Skeletal muscle cell (primary cell): ENCODE measurements around the gene GPR35.

Experiments used
- DNase-seq: peaks from one replicate; pipeline ENCODE4 v3.0.0-alpha.2; 2010; ENCODE audit warnings: low read depth
- H3K4me3 ChIP-seq: 2 replicates; pipeline ENCODE4 v1.5.1; 2011; ENCODE audit warnings: low read depth, mild to moderate bottlenecking, control low read depth, low read length, moderate library complexity

GPR35 gene

DNA sequence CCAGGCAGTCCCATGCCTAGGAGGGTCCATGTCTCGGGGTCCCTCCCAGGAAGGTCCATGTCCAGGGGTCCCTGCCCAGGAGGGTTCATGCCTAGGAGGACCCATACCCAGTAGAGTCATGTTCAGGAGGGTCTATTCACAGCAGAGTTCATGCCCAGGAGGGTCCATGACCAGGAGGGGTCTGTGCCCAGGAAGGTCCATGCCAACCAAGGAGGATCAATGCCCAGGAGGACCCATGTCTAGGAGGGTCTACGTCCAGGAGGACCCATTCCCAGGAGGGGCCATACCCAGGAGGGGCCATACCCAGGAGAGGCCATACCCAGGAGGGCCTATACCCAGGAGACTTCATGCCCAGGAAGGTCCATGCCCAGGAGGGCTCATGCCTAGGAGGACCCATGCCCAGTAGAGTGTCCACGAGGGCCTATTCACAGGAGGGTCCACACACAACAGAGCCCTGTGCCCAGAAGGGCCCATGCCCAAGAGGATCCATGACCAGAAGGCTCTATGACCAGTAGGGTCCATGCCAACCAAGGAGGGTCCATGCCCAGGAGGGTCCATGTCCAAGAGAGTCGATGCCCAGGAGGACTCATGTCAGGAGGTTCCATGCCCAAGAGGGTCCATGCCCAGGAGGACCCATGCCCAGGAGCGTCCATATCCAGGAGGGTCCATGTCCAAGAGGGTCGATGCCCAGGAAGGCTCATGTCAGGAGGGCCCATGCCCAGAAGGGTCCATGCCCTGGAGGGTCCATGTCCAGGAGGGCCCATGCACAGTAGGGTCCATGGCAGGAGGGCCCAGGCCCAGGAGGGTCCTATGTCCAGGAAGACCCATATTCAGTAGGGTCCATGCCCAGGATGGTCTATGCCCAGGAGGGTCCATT lies 10.1 kb downstream of the GPR35 start:
- no peak overlapping the region for H3K4me3 ChIP-seq
- no peak for DNase-seq

DNA sequence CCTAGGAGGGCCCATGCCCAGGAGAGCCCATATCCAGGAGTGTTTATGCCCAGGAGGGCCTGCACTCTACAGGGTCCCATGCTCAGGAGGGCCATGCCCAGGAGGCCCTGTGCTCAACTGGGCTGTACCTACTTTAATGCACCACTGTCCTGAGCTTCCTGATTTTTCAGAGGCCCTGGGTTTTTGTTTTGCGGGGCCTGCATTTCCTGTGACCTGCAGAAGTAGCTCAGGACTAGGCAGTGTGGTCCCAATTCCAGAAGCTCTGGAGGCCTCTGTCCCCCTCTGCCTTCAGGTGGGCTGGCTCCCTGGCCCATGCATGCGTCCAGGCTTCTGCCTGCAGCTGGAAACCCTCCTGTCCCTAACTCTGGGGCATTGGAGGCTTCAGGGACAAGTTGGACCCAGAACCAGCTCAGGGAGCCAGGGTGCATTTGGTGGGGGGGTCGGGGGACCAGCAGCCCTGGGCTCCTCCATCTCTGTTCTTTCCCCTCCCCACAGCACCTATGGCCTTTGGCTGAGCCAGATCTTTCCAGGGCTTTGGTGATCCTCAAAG lies 10.8 kb downstream of the GPR35 start:
- DNase-seq = no peak
- no peak overlapping the region for H3K4me3 ChIP-seq

DNA sequence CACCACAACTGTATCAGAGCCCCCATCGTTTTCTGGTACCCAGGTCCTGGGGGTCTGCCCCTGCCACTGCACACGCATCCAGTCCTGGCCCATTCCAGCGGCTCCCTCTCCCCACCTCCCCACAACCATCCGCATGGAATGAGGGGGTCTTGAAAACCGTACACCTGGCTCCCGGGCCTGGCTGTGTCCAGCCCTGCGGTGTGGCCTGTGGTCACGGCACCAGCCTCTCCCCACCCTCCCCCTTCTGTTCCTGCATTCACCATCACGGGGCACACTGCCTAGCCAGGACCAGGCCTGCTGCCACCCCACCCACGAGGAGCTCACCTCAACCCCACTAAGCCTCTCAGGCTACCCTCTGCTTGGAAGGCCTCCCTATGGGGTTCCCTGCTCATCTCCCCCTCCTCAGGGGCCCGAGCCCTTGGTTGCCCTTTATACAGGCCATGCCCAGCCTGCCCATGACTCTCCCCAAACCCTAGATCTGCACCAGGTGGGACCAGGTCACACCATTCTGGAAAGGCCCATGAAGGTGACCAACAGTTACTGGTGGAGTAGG lies 11.4 kb downstream of the GPR35 start:
- no peak overlapping the region for H3K4me3 ChIP-seq
- no peak for DNase-seq

DNA sequence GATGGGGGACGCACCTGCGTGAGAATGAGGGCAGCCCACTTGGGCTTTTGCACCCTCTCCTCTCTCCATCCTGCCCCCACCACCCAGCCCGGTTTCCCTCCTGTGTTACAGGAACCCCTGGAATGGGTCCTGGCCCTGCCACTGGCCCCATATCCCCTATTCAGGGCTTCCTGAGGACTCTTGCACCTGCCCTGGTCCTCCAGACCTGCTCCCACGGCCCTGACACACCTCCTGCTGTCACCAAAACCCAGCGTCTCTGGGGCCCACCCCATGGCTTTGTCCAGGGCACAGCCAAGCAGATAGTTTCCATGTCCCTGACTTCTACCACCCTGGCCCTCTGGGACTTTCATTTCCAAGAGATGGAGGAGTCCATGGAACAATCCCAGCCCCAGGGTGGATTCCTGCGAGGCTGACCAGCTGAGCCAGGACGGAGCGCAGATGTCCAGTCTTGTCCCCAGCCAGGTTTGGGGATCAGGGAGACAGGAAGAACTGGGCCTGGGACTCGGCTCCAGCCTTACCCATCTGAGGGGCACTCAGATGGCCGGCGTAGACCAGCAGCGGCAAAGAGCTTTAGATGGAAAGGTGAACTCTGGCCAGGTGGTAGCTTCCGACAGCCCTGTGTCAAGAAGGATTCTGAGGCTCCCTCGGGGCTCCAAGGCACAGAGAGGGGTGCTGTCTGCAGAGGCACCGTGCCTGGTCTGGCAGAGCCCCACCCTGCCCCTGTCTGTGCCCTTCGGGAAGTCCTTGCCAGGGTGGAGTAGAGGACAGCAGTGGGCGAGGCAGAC lies 12.0 kb downstream of the GPR35 start:
- no peak for DNase-seq
- no peak overlapping the region for H3K4me3 ChIP-seq

DNA sequence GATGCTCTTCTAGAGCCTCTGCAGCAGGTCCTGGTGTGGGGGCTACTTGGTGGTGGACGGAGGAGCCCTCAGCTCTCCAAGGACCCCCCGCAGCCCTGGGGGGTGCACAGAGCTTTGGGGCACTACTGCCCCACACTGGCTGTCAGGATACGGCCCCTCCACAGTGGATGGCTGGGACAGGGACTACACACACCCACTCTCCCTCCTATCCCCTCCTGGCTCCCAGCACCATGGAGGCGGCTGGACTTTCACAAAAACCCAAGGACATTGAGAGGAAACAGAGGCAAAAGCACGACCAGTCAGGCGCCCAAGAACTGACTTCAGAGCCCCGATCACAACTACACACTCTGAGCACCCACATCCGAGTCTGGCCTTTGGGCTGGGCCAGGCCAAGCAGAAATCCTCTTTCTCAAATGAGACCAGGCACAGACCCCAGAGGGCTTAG lies 12.6 kb downstream of the GPR35 start:
- DNase-seq = no peak
- no peak overlapping the region for H3K4me3 ChIP-seq

DNA sequence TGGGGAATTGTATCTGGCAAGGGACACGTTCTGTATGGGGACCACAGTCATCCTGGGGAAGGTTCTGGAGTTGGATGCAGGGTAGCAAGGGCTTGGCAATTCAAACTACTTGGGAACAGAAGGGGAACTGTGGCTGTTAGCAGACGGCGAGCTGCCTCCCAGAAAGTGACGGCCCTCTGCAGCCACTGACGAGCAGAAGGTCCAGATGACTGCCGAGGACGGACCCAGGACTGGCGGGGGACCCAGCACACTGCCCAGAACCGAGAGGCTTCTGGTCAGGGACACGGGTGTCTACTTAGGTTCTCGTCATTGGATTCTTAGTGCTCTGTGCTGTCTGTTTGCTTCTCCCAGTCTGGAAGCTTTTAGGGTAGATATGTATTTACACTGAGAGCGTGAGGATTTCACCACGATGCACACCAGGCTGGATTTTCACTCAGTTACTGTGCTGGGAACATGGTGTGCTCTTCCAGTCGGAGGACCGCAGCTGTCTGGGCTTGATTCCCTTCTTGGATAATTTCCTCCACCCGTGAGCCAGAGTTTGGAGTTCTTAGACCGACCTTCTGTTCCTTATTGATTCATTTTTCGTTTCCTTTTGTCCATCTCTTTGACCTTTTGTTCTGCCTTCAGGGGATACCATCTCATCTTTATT lies 13.4 kb downstream of the GPR35 start:
- H3K4me3 ChIP-seq = no peak overlapping the region
- DNase-seq = no peak

DNA sequence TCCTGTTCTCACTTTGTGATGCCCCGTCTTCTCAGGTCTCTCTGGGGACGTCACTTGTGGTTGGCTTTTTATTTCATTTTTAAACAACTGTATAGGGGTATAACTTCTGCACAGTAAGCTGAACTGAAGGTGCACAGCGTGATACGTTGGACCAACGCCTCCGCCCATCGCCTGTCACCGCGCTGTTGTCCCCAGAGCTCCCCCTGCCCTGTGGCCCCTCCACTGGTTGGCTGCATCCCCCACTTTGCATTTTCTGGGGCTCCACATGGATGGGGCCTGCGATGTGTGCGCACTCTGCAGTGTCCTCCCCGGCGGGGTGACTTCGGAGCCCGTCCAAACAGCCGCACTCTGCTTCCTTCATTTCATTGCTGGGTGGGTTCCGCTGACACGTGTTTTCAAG lies 14.3 kb downstream of the GPR35 start:
- no peak for DNase-seq
- no peak overlapping the region for H3K4me3 ChIP-seq

DNA sequence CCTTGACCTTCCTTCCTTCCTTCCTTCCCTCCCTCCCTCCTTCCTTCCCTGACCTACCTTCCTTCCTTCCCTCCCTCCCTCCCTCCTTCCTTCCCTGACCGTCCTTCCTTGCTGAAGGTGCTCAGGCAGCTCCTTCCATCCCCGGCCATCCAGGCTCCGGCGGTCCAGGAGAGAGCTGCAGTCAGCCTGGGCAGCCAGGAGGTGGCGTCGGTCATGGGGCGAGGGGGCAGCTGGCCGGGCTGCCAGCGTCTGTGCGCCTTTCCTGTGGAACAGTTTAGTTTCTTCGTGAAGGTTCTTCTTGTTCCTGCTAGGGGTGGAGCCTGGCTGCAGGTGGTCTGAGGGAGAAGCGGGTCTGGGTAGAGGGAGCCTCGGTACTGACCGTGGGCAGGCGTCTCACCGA lies 15.7 kb downstream of the GPR35 start:
- no peak for DNase-seq
- no peak overlapping the region for H3K4me3 ChIP-seq

DNA sequence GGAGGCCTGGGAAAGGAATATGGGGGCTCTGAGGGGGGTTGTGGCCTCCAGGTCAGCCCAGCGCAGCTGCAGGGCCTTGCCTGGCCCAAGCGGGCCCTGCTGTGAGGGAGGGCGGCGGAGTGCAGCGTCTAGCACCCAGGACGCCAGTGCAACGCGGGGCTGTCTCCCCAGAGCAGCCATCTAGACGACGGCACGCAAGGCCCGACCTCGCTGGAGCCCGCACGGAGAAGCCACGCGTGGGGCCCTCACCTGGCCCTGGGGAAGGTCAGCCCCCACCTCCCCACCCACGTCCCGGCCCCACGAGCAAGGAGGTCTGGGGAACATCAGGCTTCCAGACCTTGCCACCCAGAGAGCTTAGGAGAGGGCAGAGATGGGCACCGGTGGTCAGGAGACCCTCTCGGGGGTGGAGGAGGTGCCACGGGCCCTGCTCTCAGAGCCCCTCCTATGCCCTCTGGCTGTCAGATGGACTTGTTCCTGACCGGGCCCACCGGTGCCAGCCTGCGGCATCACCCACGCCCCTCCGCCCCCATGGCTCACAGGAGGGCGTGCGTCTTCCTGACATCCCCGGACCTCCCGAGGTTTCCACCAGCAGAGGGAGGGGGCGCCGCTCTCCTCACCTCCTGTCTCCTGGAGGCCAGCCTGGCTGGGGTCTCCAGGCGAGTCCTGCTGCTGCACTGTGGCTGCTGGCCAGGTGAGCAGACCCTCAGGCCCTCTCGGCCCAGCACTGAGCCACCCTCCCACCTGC lies 17.0 kb downstream of the GPR35 start:
- H3K4me3 ChIP-seq = no peak overlapping the region
- no peak for DNase-seq

DNA sequence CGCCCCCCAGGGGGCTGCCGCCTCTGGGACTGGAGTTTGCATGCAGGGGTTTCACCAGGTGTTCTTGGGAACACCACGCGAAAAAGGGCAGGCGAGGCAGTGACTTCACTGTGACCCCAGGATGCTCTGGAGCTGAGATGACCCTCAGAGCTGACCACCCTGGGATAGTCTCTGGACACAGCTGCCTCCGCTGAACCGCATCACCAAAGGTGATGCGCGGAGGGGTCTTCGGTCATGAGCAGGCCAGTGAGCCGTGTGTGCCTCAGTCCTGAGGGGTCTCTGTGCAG lies 17.5 kb downstream of the GPR35 start:
- no peak overlapping the region for H3K4me3 ChIP-seq
- DNase-seq = no peak

DNA sequence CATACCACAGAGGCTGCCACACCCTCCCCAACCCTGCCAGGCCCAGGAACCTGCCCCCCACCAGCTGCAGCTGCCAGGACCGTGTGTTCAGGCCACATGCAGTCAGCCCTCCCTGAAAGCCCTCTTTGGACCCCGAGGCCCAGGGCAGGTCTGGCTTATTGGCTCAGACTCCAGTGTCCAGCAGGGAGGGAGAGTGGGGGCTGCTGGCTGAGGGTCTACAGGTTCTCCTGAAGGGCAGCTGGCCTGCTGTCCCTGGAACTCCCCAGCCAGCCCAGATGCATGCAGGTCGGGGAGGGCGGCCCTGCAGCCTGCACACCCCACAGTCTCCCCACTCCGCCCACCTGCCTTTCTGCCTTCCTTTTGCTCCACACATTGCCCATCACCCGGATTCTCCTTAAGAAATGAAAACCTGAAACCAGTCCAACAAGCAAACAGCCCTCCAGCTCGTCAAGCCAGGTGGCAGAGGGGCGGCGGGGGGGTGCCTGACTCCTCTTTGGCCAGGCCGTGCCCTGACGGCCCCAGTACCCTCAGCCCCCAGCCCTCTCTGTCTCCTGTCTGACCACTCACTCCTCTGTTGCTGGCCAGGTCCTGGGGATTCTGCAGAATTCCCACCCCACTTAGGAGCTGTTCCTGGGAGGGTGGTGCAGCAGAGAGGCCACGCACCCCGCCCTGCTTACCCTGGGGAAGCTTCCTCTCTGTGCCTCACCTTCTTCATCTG lies 18.0 kb downstream of the GPR35 start:
- no peak for DNase-seq
- H3K4me3 ChIP-seq = no peak overlapping the region

DNA sequence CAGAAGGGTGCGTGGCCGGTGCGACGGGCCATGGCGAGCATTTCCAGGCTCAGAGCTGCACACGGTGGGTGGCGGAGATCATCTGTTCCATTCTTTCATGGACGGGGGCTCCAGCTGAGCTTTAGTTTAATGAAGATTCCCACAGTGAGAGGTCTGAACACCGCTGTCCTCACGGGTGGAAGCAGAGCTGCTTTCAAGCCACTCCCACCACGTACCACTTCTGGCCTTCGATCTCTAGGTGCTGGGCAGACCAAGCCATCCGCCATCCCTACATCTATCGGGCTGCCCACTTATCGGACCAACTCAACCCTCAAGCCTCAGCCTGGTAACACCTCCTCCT lies 18.5 kb downstream of the GPR35 start:
- H3K4me3 ChIP-seq = no peak overlapping the region
- no peak for DNase-seq

DNA sequence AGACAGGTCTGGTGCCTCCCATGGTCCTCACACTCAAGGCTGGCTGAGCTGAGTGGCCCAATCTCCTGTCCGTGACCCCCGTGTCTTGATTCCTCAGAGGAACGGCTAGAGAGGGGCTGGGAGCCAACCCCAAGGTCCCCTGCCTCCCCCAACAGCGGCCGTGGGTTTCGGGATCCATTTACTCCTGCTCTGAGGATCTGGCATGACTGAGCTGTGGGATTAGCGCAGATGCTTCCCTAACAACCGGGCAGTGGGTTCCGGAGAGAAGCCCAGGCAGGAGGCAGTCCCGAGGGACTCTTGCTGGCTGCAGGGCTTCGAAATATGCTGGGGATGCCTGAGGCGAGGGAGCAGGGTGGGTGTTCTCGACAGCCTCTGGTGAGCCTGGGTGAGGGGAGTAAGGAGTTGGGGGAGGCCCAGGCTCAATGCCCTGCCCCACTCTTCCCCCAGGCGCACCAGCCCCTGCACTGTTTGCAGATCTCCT lies 18.9 kb downstream of the GPR35 start:
- no peak overlapping the region for H3K4me3 ChIP-seq
- DNase-seq = no peak

DNA sequence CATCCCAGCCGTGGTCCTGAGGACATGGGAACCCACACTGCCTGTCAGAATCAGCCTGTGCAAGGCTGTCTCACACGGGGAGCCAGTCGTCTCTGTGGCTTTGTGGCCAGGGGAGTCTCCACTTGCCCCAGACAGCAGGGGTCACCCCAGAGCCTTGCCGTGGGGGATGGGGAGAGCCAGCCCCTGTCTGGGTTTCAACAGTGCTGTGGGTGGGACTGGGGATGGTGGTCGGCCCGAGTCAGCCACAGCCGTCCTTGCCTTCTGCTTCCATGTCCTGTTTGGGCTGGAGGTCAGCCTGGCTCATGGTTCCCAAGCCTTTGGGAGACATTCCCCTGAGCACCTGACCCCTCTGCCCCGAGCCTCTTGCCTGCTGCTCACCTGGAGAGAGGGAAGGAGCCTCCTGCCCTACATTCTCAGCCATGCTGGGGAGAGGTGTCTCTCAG lies 19.6 kb downstream of the GPR35 start:
- H3K4me3 ChIP-seq = no peak overlapping the region
- DNase-seq = no peak

DNA sequence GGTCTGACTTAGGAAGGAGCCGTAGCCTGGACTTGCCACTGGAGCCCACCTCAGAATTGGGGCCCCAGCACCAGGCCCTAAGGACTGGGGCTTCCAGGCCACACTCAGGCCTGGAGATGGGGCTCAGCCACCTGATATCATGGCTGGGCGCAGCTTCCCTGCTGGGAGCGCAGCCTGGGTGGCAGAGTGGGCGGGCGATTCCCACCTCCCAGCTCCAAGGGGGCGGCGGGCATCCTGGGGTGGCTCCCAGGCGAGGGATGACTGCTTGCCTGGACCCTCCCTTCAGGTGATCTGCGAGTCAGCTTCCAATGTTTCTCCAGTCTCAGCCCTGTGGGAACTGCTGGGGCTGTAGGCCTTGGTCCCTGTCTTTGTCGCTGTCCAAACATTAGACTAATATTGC lies 20.1 kb downstream of the GPR35 start:
- DNase-seq = no peak
- no peak overlapping the region for H3K4me3 ChIP-seq

DNA sequence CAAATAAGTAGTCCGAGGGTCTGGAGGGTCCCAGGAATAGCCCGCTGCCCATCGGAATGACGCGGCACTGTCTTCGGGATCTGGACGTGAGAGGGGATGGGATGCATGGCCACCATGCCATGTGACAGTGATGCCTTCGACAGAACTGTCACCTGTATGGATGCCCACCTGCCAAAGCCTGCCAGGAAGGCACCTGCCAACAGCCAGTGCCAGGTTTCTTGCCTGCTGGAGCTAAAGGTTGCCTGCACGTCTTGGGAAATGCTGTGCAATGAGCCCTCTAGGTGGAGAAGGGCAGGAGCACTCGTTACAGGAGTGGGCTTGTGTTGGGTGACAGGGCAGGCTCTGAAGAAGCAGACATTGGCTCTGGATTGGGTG lies 20.5 kb downstream of the GPR35 start:
- H3K4me3 ChIP-seq = no peak overlapping the region
- DNase-seq = no peak

DNA sequence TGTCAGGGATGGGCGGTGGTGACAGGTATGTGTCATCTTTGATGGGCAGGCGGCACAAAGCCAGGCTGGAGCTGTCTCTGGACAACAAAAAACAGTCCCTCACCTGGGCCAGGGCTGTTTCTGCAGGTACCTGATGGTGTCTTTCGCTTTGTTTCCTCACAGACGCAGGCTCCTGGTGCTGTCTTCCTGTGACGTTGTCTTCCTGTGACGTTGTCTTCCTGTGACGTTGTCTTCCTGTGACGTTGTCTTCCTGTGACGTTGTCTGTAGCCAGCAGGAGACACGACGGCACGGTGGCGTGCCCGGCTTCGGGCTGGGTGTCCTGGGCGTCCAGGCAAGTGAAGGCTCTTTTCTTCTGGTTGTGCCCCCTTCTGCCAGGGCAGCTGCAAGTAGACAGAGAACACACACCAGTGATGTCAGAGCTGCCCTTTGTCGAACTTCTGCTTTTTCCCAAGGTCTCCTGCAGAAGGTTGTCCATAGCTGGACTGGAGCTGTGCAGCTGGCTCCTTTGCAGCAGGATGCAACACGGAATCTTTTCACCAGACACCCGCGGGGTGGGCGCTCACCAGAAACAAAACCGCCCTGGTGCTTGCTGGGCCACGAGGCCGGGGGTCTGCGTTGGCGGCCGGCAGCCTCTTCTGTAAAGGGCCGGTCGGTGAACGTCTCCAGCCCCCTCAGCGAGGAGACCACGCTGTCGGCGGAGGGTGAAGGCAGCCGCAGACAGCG lies 21.1 kb downstream of the GPR35 start:
- H3K4me3 ChIP-seq = no peak overlapping the region
- no peak for DNase-seq

DNA sequence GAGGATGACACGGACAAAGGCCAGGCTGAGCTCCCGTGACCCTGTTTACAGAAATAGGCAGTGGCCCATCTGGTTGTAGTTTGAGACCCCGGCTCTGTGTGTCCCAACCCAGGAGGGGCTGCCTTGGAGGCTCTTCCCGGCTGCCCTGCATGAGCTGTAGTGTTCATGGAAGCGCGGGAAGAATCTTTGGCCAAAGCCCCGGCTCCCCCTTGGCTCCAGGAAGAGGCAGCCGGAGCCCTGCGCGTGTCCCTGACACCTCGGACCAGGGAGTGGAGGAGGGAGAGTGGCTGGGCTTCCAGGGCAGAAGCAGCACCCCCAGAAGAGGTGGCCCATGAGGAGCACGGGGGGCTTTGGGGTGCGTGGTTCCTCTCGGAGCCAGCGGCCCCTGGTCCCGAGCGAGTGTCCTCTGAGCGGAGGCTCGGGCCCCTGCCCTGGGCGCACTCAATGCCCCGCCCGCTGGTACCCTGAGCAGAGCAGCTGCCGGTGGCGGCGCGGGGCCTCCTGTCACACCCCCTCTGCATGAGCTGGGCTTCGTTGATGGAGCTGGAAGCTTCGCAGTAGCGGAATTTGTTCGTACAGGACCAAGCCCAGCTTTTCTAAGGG lies 21.7 kb downstream of the GPR35 start:
- no peak for DNase-seq
- H3K4me3 ChIP-seq = no peak overlapping the region
